ENCODE measurements around the gene BPIFB2.

- TF ChIP-seq, protein P1, sequence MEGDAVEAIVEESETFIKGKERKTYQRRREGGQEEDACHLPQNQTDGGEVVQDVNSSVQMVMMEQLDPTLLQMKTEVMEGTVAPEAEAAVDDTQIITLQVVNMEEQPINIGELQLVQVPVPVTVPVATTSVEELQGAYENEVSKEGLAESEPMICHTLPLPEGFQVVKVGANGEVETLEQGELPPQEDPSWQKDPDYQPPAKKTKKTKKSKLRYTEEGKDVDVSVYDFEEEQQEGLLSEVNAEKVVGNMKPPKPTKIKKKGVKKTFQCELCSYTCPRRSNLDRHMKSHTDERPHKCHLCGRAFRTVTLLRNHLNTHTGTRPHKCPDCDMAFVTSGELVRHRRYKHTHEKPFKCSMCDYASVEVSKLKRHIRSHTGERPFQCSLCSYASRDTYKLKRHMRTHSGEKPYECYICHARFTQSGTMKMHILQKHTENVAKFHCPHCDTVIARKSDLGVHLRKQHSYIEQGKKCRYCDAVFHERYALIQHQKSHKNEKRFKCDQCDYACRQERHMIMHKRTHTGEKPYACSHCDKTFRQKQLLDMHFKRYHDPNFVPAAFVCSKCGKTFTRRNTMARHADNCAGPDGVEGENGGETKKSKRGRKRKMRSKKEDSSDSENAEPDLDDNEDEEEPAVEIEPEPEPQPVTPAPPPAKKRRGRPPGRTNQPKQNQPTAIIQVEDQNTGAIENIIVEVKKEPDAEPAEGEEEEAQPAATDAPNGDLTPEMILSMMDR (optimal IDR thresholded peaks at IDR 0.05 in 1 of 3, IDR thresholded peaks at IDR 0.05 in 1 of 3, conservative IDR thresholded peaks at IDR 0.05 in 1 of 3; ENCODE audit: extremely low read depth in 1 of 3, insufficient read depth in 2 of 3, low read length in 3 of 3) = no peak
- TF ChIP-seq EZH2 (IDR thresholded peaks at IDR 0.05; ENCODE audit: low read length) = no peak
These were observed 16.1 kb downstream of the BPIFB2 start for GRCh38 chr20:33023439-33024242.

Data from keratinocyte (primary cell).